ENCODE data around the gene NLRP6. TPM values are rescaled to one million over a fixed set of nuclear protein-coding genes. Genes with fewer than 3 reads are reported as not detected.

The NLRP6 gene
- total RNA-seq, 1 experiment from 2014 or later = not detected

DNA sequence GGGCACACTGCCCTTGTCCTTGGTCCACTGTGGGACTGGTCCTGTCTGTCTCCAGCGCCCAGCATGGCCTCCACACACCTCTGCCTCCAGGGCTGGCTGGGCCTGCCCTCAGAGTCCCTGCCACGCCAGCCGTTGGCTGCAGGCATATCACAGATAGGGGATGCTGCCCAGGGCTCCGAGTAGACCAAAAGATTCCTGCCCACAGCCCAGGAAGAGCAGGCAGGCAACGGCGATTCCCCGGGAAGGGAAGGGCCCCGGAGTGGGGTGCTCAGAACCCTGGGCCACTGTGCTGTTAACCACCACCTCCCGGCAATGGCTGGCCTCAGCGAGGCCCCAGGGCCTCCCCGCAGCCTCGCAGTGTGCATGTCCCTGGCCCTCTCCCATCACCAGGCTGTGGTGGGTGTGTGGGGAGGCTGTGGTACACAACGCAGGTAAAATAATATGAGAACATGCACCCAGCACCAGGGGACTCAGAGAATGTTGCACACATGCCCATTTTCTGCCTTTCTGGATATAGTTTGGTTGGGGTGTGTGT lies 18.9 kb downstream of the NLRP6 start:
- Histone ChIP-seq H3K79me2 (ENCODE audit: insufficient read depth, low read length) (no peaks in the 10 kb centered on the region), H2BK5ac (ENCODE audit: insufficient read length, low read length) (no peak overlapping the region), H2BK120ac (ENCODE audit: low read depth, low read length, poor library complexity, severe bottlenecking) (no peak overlapping the region), H3K4ac (ENCODE audit: low read depth, low read length) (no peak overlapping the region), H2BK15ac (ENCODE audit: low read depth, low read length) (no peak overlapping the region), H3K18ac (ENCODE audit: insufficient read length, low read depth, low read length) (no peak overlapping the region), H2AK5ac (ENCODE audit: insufficient read length, low read length) (no peak overlapping the region), H3K9me3 (ENCODE audit: control insufficient read depth, low read depth, low read length) (no peaks in the 10 kb centered on the region), H3K23ac (ENCODE audit: insufficient read length, low read depth, low read length) (no peak overlapping the region), H3K56ac (ENCODE audit: insufficient read length, low read depth, low read length) (no peak overlapping the region), H3K4me2 (ENCODE audit: insufficient read depth, insufficient read length, low read length) (no peak overlapping the region), H3K27ac (ENCODE audit: insufficient read length, low read depth, low read length) (no peak overlapping the region), H3K27me3 (ENCODE audit: insufficient read depth, low read length) (no peaks in the 10 kb centered on the region), H4K5ac (ENCODE audit: insufficient read length, low read depth, low read length) (no peak overlapping the region), H3K4me1 (ENCODE audit: insufficient read depth, low read length) (peaks cover 4% of the 10 kb centered on the region; the same call in 1 of the 2 replicates), H3K14ac (ENCODE audit: insufficient read depth, low read length) (peak overlapping the region; percentile 2; the same call in 1 of the 2 replicates), H2BK12ac (ENCODE audit: insufficient read length, low read depth, low read length) (no peak overlapping the region), H4K91ac (ENCODE audit: insufficient read length, low read depth, low read length) (no peak overlapping the region), H3K23me2 (ENCODE audit: insufficient read length, low read depth, low read length, poor library complexity, severe bottlenecking) (no peaks in the 10 kb centered on the region), H4K20me1 (ENCODE audit: control insufficient read depth, insufficient read depth, insufficient read length) (no peaks in the 10 kb centered on the region), H2AFZ (ENCODE audit: low read length) (no peak overlapping the region), H3K9ac (ENCODE audit: extremely low read depth, insufficient read length, low read length) (no peak overlapping the region), H3T11ph (ENCODE audit: low read length) (no peak overlapping the region), H4K8ac (replicated peaks; ENCODE audit: insufficient read length, low read depth, low read length) (no peak overlapping the region), H3K79me1 (ENCODE audit: insufficient read depth, low read depth, low read length, poor library complexity, severe bottlenecking) (no peaks in the 10 kb centered on the region), H2BK20ac (ENCODE audit: low read depth, low read length, poor library complexity, severe bottlenecking) (no peak overlapping the region)
- H3K9me3 Mint-ChIP-seq = no peaks in the 10 kb centered on the region
- no peak overlapping the region; a peak in 1 of 5 replicates for H3K4me3 Mint-ChIP-seq
- no CpG with 5 or more reads among the region's 13 CpGs for WGBS (ENCODE audit: extremely low coverage, insufficient read length, low lambda C conversion rate)
- H3K36me3 Mint-ChIP-seq (ENCODE audit: insufficient read depth in 1 of 3, low read depth in 3 of 3) = peaks cover 10 to 29% (median 15%) of the 10 kb centered on the region in 3 experiments
- no peak for TF ChIP-seq CTCF (conservative IDR thresholded peaks at IDR 0.05)
- peaks cover 20 to 31% of the 10 kb centered on the region in 2 experiments for H3K4me1 Mint-ChIP-seq
- H3K27me3 Mint-ChIP-seq (ENCODE audit: low read depth) = no peaks in the 10 kb centered on the region
- no peak for DNase-seq
- H3K27ac Mint-ChIP-seq = peak overlapping the region; percentile 64 to 76 (median 72); a peak in 3 of 7 replicates

All from H9 (cell line).